Measurements from ENCODE around the gene ZNF266. TPM values are rescaled to one million over a fixed set of nuclear protein-coding genes. Genes with fewer than 3 reads are reported as not detected.
A peak's percentile ranks its signal among the peaks of the same experiment; 100 is the strongest.

ZNF266 gene
- total and polyA plus RNA-seq, 2 of the 13 experiments (the other 11 are each of a cell fraction or from before 2014, with no cell fraction given): 19.8 to 20.8 TPM

DNA sequence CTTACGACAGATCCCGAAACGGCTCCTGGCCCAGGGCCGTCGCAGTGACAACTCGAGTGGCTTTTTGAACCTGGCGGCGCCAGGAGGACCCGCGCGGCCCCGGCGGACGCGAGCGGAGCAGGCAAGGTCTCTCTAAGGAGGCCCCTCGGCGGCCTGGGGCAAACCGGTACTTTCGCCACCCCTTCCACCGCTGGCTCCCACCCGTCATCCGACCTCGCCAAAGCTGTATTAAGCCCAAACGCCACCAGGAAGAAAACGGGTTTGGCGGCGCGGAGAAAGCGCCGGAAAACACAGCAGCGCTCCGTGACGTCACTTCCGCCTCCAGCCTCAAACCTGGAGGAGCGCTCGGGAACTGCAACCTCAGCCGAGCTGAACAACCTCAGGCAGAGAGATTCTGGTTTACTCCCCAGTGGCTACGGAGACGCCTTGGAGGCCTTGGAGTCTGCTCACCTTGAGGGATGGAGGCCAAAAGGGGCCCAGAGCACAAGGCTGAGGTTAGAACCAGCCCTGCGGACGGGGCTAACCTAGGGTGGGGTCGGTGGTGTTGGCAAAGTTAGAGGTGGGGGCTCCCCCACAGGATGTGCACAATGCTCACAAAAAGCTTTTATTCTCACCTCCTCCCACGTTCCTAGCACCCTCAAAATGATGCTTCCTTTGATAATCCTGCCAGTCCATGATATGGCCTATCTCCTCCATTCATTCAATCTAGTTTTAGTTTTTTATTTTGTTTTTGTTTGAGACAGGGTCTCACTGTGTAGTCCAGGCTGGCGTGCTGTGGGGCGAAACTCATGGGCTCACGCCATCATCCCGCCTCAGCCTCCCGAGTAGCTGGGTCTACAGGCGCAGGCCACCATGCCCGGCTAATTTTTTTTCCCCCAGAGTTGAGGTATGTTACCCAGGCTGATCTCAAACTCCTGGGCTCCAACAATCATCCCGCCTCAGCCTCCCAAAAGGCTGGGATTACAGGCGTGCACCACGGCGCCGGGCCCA is at the start of gene ZNF266 (continued):
- TF ChIP-seq SRSF4 (IDR thresholded peaks at IDR 0.05; ENCODE audit: low read depth, low read length, poor library complexity, severe bottlenecking): no peak
- TF ChIP-seq, protein P1, sequence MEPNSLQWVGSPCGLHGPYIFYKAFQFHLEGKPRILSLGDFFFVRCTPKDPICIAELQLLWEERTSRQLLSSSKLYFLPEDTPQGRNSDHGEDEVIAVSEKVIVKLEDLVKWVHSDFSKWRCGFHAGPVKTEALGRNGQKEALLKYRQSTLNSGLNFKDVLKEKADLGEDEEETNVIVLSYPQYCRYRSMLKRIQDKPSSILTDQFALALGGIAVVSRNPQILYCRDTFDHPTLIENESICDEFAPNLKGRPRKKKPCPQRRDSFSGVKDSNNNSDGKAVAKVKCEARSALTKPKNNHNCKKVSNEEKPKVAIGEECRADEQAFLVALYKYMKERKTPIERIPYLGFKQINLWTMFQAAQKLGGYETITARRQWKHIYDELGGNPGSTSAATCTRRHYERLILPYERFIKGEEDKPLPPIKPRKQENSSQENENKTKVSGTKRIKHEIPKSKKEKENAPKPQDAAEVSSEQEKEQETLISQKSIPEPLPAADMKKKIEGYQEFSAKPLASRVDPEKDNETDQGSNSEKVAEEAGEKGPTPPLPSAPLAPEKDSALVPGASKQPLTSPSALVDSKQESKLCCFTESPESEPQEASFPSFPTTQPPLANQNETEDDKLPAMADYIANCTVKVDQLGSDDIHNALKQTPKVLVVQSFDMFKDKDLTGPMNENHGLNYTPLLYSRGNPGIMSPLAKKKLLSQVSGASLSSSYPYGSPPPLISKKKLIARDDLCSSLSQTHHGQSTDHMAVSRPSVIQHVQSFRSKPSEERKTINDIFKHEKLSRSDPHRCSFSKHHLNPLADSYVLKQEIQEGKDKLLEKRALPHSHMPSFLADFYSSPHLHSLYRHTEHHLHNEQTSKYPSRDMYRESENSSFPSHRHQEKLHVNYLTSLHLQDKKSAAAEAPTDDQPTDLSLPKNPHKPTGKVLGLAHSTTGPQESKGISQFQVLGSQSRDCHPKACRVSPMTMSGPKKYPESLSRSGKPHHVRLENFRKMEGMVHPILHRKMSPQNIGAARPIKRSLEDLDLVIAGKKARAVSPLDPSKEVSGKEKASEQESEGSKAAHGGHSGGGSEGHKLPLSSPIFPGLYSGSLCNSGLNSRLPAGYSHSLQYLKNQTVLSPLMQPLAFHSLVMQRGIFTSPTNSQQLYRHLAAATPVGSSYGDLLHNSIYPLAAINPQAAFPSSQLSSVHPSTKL (CRISPR knock-in tag; IDR thresholded peaks at IDR 0.05): 0 out of 2 replicates have a peak, but pooled peaks have one; percentile 12
- TF ChIP-seq TEAD3 (CRISPR knock-in tag; optimal IDR thresholded peaks at IDR 0.05; ENCODE audit: borderline replicate concordance): peak; percentile 40
- TF ChIP-seq NR2F2 (IDR thresholded peaks at IDR 0.05; ENCODE audit: borderline replicate concordance, low read depth): no peak
- peak; percentile 46 for TF ChIP-seq AGO1 (IDR thresholded peaks at IDR 0.05; ENCODE audit: low read depth, low read length, poor library complexity, severe bottlenecking)
- no peak for TF ChIP-seq ZNF136 (CRISPR knock-in tag; IDR thresholded peaks at IDR 0.05; ENCODE audit: low read depth)
- TF ChIP-seq ZNF558 (CRISPR knock-in tag; IDR thresholded peaks at IDR 0.05; ENCODE audit: borderline replicate concordance): peak; percentile 71; the same call in 1 of the 2 replicates
- TF ChIP-seq DPF2 (CRISPR knock-in tag; IDR thresholded peaks at IDR 0.05; ENCODE audit: borderline replicate concordance, low read depth): no peak
- TF ChIP-seq, protein P2, sequence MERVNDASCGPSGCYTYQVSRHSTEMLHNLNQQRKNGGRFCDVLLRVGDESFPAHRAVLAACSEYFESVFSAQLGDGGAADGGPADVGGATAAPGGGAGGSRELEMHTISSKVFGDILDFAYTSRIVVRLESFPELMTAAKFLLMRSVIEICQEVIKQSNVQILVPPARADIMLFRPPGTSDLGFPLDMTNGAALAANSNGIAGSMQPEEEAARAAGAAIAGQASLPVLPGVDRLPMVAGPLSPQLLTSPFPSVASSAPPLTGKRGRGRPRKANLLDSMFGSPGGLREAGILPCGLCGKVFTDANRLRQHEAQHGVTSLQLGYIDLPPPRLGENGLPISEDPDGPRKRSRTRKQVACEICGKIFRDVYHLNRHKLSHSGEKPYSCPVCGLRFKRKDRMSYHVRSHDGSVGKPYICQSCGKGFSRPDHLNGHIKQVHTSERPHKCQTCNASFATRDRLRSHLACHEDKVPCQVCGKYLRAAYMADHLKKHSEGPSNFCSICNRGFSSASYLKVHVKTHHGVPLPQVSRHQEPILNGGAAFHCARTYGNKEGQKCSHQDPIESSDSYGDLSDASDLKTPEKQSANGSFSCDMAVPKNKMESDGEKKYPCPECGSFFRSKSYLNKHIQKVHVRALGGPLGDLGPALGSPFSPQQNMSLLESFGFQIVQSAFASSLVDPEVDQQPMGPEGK (CRISPR knock-in tag; IDR thresholded peaks at IDR 0.05): peak; percentile 34; the same call in 1 of the 2 replicates
- TF ChIP-seq ZNF552 (CRISPR knock-in tag; IDR thresholded peaks at IDR 0.05; ENCODE audit: borderline replicate concordance): no peak; the same call in 1 of the 2 replicates
- TF ChIP-seq NR3C1 (CRISPR knock-in tag; IDR thresholded peaks at IDR 0.05): no peak
- TF ChIP-seq ZNF383 (CRISPR knock-in tag; IDR thresholded peaks at IDR 0.05; ENCODE audit: borderline replicate concordance): no peak
- TF ChIP-seq SIN3A (IDR thresholded peaks at IDR 0.05; ENCODE audit: borderline replicate concordance, low read depth, low read length): peak; percentile 69; the same call in 1 of the 2 replicates
- peak in 1 of 2 experiments; percentile 16; a peak in 1 of 4 replicates for TF ChIP-seq KLF16 (CRISPR knock-in tag; IDR thresholded peaks at IDR 0.05)
- TF ChIP-seq SMC3 (IDR thresholded peaks at IDR 0.05; ENCODE audit: low read length): no peak
- TF ChIP-seq ZNF44 (CRISPR knock-in tag; IDR thresholded peaks at IDR 0.05): no peak
- no peak for TF ChIP-seq ZNF761 (CRISPR knock-in tag; conservative IDR thresholded peaks at IDR 0.05)
- TF ChIP-seq MED13 (CRISPR knock-in tag; IDR thresholded peaks at IDR 0.05): no peak
- peak; percentile 75; the same call in 1 of the 2 replicates for TF ChIP-seq KDM5A (IDR thresholded peaks at IDR 0.05; ENCODE audit: borderline replicate concordance, low read length)
- TF ChIP-seq TBX3 (IDR thresholded peaks at IDR 0.05; ENCODE audit: borderline replicate concordance): no peak
- peak; percentile 66 for TF ChIP-seq ZNF501 (CRISPR knock-in tag; IDR thresholded peaks at IDR 0.05)
- TF ChIP-seq TBL1XR1 (IDR thresholded peaks at IDR 0.05; ENCODE audit: borderline replicate concordance, low read length, partially characterized antibody): peak; percentile 54
- TF ChIP-seq ZNF792 (CRISPR knock-in tag; IDR thresholded peaks at IDR 0.05): no peak
